CD8-positive, alpha-beta memory T cell (primary cell): ENCODE data around the gene COA1. TPM values are rescaled to one million over a fixed set of nuclear protein-coding genes. Genes with fewer than 3 reads are reported as not detected.
A peak's percentile ranks its signal among the peaks of the same experiment; 100 is the strongest.

Experiments
- CTCF ChIA-PET: fragments of 350-600 bp; sonication (Branson Sonifier 250); formaldehyde crosslinking; loops from one replicate; lab custom pipeline; 2021; ENCODE audit warnings: antibody characterized with exemption; lab: Charles Lee
- POLR2A ChIA-PET: fragments of 350-600 bp; sonication (Branson Sonifier 250); formaldehyde crosslinking; loops from one replicate; lab custom pipeline; 2021; ENCODE audit warnings: antibody characterized with exemption; lab: Charles Lee
- DNase-seq, 5 donors: peaks; one replicate each; pipeline versions ENCODE4 v3.0.0 to v3.0.0-alpha.2; 2020 to 2022; ENCODE audit warnings: mixed read lengths in 1 of 5
- H3K27ac ChIP-seq: one replicate; pipeline ENCODE4 v1.7.0; 2013; ENCODE audit warnings: low read depth, mild to moderate bottlenecking, low read length, moderate library complexity
- H3K27me3 ChIP-seq: 2 replicates; pipeline ENCODE4 v1.7.0; 2013; ENCODE audit warnings: low read length, mild to moderate bottlenecking; ENCODE audit not compliant: insufficient read depth, poor library complexity, severe bottlenecking
- H3K36me3 ChIP-seq: 2 replicates; pipeline ENCODE4 v1.7.0; 2013; ENCODE audit warnings: mild to moderate bottlenecking, low read length, moderate library complexity; ENCODE audit not compliant: insufficient read depth
- H3K4me1 ChIP-seq: 2 replicates; pipeline ENCODE4 v1.7.0; 2013; ENCODE audit warnings: mild to moderate bottlenecking, low read length, moderate library complexity; ENCODE audit not compliant: insufficient read depth
- H3K4me3 ChIP-seq: 2 replicates; pipeline ENCODE4 v1.7.0; 2013; ENCODE audit warnings: mild to moderate bottlenecking, low read length
- H3K9me3 ChIP-seq: 2 replicates; pipeline ENCODE4 v1.7.0; 2013; ENCODE audit warnings: mild to moderate bottlenecking, low read length
- H3K27ac Mint-ChIP-seq, 8 donors: one replicate each; pipeline ENCODE4 v1.8.0; 2020 to 2021; ENCODE audit warnings: mixed read lengths in 8 of 8, mild to moderate bottlenecking in 6 of 8, inconsistent platforms in 3 of 8, moderate library complexity in 3 of 8
- H3K27me3 Mint-ChIP-seq, 2 donors: one replicate each; pipeline ENCODE4 v1.8.0; 2020 to 2021; ENCODE audit warnings: mixed read lengths in 2 of 2, mild to moderate bottlenecking in 1 of 2, moderate library complexity in 1 of 2
- H3K36me3 Mint-ChIP-seq, 3 donors: one replicate each; pipeline ENCODE4 v1.8.0; 2020 to 2021; ENCODE audit warnings: mixed read lengths in 3 of 3, inconsistent platforms in 1 of 3, mild to moderate bottlenecking in 1 of 3
- H3K4me1 Mint-ChIP-seq, 3 donors: one replicate each; pipeline ENCODE4 v1.8.0; 2020 to 2021; ENCODE audit warnings: mixed read lengths in 3 of 3, inconsistent platforms in 1 of 3, mild to moderate bottlenecking in 1 of 3
- H3K4me3 Mint-ChIP-seq, 7 donors: one replicate each; pipeline ENCODE4 v1.8.0; 2020 to 2021; ENCODE audit warnings: mixed read lengths in 7 of 7, mild to moderate bottlenecking in 6 of 7, moderate library complexity in 4 of 7, inconsistent platforms in 2 of 7
- H3K9me3 Mint-ChIP-seq, 5 donors: one replicate each; pipeline ENCODE4 v1.8.0; 2020 to 2022; ENCODE audit warnings: mixed read lengths in 5 of 5, mild to moderate bottlenecking in 3 of 5, moderate library complexity in 2 of 5, inconsistent platforms in 1 of 5
- polyA plus RNA-seq: library from polyadenylated mRNA; unstranded; fragments of 300-500 nt; fragmentation: Illumina TruSeq; gene quantifications from one replicate; pipeline ENCODE4 v1.2.3, GENCODE V29; 2021
- total RNA-seq, 2 experiments: library from RNA; stranded (reverse); gene quantifications; one replicate each; pipeline ENCODE4 v1.2.3, GENCODE V29; 2021

The COA1 gene
- total and polyA plus RNA-seq, 3 experiments from 2014 or later: 68.9 to 81.6 (median 75.9) TPM

DNA sequence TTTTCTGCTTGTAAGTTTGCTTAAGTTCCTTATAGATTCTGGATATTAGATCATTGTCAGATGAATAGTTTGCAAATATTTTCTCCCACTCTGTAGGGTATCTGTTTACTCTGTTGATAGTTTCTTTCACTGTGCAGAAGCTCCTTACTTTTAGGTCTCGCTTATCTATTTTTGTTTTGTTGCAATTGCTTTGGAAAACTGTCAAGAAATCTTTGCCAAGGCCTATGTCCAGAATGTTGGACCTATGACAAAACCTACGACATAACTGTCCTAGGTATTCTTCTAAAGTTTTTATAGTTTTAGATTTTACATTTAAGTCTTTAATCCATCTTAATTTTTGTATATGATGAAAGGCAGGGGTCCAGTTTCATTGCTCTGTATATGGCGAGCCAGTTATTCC, 27.4 kb downstream of the COA1 start:
- Mint-ChIP-seq H3K4me3 (no peak overlapping the region), H3K27ac (peak overlapping the region in 3 of 8 donors; percentile 45 to 77 (median 45))

DNA sequence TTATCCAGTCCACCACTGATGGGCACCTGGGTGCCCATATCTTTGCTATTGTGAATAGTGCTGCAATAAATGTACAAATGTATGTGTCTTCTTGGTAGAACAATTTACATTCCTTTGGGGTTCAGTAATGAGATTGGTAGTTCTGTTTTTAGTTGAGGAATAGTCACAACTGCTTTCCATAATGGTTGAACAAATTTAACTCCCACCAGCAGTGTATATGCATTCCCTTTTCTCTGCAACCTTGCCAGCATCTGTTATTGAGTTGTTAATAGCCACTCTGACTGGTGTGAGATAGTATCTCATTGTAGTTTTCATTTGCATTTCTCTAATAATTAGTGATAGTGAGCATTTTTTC, 27.8 kb downstream of the COA1 start:
- peak overlapping the region in 5 of 8 donors; percentile 11 to 77 (median 45) for H3K27ac Mint-ChIP-seq
- H3K4me1 Mint-ChIP-seq: peaks cover 34 to 70% (median 44%) of the 10 kb centered on the region in 3 donors
- Histone ChIP-seq H3K9me3 (no peaks in the 10 kb centered on the region), H3K27me3 (no peaks in the 10 kb centered on the region), H3K4me3 (no peak overlapping the region), H3K4me1 (peaks cover 38% of the 10 kb centered on the region), H3K27ac (no peak overlapping the region), H3K36me3 (no peaks in the 10 kb centered on the region)
- H3K9me3 Mint-ChIP-seq: peaks cover 0 to 12% (median 0%) of the 10 kb centered on the region in 5 donors
- POLR2A ChIA-PET: interaction anchor here (4.5 kb wide), 1 partner anchor 119 kb away, joined by 89 read pairs; the partner anchor contains the start of gene STK17A
- no peak overlapping the region for H3K4me3 Mint-ChIP-seq
- no peaks in the 10 kb centered on the region for H3K27me3 Mint-ChIP-seq
- peaks cover 0 to 24% (median 4%) of the 10 kb centered on the region in 3 donors for H3K36me3 Mint-ChIP-seq
- CTCF ChIA-PET: interaction anchor here (2.5 to 6.8 kb wide), 5 partner anchors 13 to 119 kb away, joined by 9 to 319 read pairs (median 36); partner anchors contain the start of gene STK17A
- no peak for DNase-seq

More for the DNA sequence above, 27.4 kb downstream of the COA1 start:
- CTCF ChIA-PET: interaction anchor here (4.4 to 6.8 kb wide), 2 partner anchors 18 to 119 kb away, joined by 49 to 319 read pairs; partner anchors contain the start of gene STK17A
- Histone ChIP-seq H3K36me3 (no peaks in the 10 kb centered on the region), H3K27me3 (no peaks in the 10 kb centered on the region), H3K4me3 (no peak overlapping the region), H3K4me1 (peaks cover 38% of the 10 kb centered on the region), H3K9me3 (no peaks in the 10 kb centered on the region), H3K27ac (no peak overlapping the region)
- H3K4me1 Mint-ChIP-seq: peaks cover 34 to 70% (median 44%) of the 10 kb centered on the region in 3 donors
- no peak for DNase-seq
- H3K36me3 Mint-ChIP-seq: peaks cover 0 to 24% (median 4%) of the 10 kb centered on the region in 3 donors
- peaks cover 0 to 12% (median 0%) of the 10 kb centered on the region in 5 donors for H3K9me3 Mint-ChIP-seq
- no peaks in the 10 kb centered on the region for H3K27me3 Mint-ChIP-seq
- POLR2A ChIA-PET: no interaction called here

DNA sequence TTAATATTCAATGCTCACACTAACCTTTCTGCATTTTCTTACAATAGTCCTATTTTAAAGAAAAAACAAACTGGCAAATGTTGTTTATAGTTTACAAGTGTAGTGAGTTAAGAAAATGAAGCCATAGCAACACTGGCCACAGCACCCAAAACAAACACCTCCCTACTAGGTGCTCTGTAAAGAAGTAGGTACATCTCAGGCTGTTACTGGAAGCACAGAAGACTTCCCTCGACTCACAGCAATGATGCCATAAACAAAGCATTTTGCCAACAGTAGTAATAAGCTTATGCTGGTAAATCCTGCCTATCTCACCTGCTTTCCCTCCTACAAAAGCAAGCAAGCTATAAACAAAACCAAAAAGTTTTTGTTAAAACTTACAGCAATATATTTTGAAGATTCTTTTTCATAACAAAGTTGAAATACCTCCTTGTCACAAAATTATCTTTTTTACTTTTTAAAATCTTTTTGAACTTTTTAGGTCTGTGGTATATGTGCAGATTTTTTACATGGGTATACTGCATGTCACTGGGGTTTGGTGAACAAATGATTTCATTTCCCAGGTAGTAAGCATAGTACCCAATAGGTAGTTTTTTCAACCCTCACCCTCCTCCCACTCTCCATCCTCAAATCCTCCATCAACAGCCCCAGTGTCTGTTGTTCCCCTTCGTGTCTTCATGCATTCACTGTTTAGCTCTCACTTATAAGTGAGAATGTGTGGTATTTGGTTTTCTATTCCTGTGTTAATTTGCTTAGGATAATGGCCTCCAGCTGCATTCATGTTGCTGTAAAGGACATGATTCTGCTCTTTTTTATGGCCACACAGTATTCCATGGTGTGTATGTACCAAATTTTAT, 28.4 kb downstream of the COA1 start:
- H3K9me3 ChIP-seq: no peaks in the 10 kb centered on the region
- H3K36me3 ChIP-seq: no peaks in the 10 kb centered on the region
- no peak for DNase-seq
- H3K4me3 ChIP-seq: no peak overlapping the region
- Mint-ChIP-seq H3K9me3 (peaks cover 0 to 12% (median 0%) of the 10 kb centered on the region in 5 donors), H3K36me3 (peaks cover 0 to 23% (median 4%) of the 10 kb centered on the region in 3 donors), H3K4me1 (peaks cover 33 to 70% (median 44%) of the 10 kb centered on the region in 3 donors), H3K4me3 (no peak overlapping the region), H3K27me3 (no peaks in the 10 kb centered on the region), H3K27ac (peak overlapping the region in 5 of 8 donors; percentile 1 to 77 (median 45))
- H3K27me3 ChIP-seq: no peaks in the 10 kb centered on the region
- POLR2A ChIA-PET: interaction anchor here (0.8 to 4.5 kb wide), 4 partner anchors 14 to 118 kb away, joined by 3 to 89 read pairs (median 15); partner anchors contain the start of gene STK17A
- CTCF ChIA-PET: interaction anchor here (0.6 to 6.8 kb wide), 24 partner anchors 10 to 138 kb away, joined by 3 to 319 read pairs (median 6); partner anchors contain the start of genes COA1 and STK17A
- H3K4me1 ChIP-seq: peaks cover 38% of the 10 kb centered on the region
- no peak overlapping the region for H3K27ac ChIP-seq

DNA sequence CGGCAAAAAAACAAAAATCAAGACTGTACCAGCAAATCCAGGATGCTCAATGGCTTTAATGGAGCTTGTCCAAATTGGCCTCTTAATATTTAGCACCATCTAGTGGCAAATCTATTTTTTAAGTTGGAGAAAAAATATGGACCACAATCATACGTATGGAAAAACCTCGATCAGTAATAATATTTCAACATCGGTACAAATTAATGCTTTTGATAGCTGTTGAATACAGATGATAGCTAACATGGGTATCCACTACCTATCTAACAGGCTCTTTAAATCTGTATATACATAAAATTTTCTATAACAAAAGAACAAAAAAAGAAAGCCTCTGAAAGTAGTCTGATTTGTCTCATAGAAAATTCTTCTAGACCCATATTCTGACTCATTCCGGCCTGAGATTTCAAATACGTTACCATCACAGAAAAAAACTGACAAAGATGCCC, 29.2 kb downstream of the COA1 start:
- Mint-ChIP-seq H3K4me3 (peak overlapping the region in 6 of 7 donors; percentile 17 to 56 (median 36)), H3K4me1 (peaks cover 30 to 68% (median 44%) of the 10 kb centered on the region in 3 donors), H3K27ac (peak overlapping the region; percentile 5 to 73 (median 46)), H3K36me3 (peaks cover 0 to 15% (median 4%) of the 10 kb centered on the region in 3 donors), H3K27me3 (no peaks in the 10 kb centered on the region), H3K9me3 (peaks cover 0 to 12% (median 0%) of the 10 kb centered on the region in 5 donors)
- no peak overlapping the region for H3K27ac ChIP-seq
- H3K36me3 ChIP-seq: no peaks in the 10 kb centered on the region
- CTCF ChIA-PET: interaction anchor here (0.6 to 6.8 kb wide), 32 partner anchors 9 to 138 kb away, joined by 3 to 319 read pairs (median 5); partner anchors contain the start of genes COA1 and STK17A
- no peak overlapping the region for H3K4me3 ChIP-seq
- POLR2A ChIA-PET: interaction anchor here (0.5 to 4.5 kb wide), 14 partner anchors 15 to 882 kb away, joined by 3 to 89 read pairs (median 3); partner anchors contain the start of genes STK17A and TMED4
- peak in 2 of 5 donors; percentile 60 to 64 for DNase-seq
- no peaks in the 10 kb centered on the region for H3K27me3 ChIP-seq
- H3K4me1 ChIP-seq: peaks cover 35% of the 10 kb centered on the region
- no peaks in the 10 kb centered on the region for H3K9me3 ChIP-seq

DNA sequence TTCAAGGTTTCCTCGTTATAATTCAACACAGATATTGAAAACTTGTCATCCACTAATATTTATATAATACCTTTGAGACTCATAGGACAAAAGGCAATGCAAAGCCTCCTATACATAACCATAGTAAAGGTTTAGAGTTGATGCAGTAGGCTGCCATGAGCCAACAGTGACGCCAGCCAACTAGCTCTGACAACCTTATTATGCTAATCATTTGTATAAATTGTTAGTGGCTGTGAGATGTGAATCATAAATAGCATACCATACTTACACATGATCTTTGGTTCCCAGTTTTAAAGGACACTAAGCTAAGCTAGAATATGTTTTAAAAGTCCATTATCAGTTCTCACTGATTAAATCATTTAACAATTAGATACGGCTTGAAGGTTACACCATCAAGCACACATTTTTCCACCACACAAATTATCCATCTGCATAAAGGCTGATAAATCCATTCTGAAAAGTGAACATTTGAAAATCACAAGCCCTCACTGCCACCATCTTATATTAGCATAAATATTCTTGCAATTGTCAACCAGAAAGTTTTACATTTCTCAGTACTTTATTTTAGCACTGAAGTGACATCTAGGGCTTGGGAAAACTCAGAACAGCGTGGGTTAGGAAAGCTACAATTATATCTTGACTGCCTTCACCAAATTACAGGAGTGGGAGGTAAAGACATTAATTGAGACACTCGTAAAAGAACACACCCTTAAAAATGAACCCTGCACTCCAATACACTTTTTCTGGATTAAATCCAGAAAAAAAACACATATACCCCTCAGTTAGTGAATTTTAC, 30.7 kb downstream of the COA1 start:
- peaks cover 0 to 3% (median 0%) of the 10 kb centered on the region in 5 donors for H3K9me3 Mint-ChIP-seq
- CTCF ChIA-PET: interaction anchor here (1.0 to 6.8 kb wide), 14 partner anchors 11 to 140 kb away, joined by 3 to 319 read pairs (median 12); partner anchors contain the start of gene STK17A

DNA sequence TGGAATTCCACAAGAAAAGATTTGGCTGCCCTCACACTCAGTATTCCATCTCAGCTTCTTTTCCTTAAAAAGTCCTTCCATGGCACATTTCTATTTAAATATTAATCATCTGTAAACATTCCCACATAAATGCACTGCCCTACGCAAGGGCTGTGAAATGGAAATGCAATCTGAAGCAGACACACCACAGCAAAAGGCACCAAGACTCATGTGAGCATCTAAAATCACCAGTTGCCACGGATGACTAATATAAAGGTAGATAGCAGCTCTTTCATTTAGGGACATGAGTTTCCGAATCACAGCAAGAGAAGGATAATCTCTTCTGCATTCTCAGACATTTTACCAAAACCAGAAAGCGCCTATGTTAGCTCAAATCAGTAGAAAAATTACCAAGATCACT, 31.6 kb downstream of the COA1 start:
- no peak overlapping the region for H3K27ac ChIP-seq
- H3K4me3 ChIP-seq: no peak overlapping the region
- Mint-ChIP-seq H3K27ac (peak overlapping the region in 1 of 8 donors; percentile 20), H3K27me3 (no peaks in the 10 kb centered on the region), H3K4me3 (peak overlapping the region in 1 of 7 donors; percentile 6), H3K4me1 (peaks cover 26 to 44% (median 39%) of the 10 kb centered on the region in 3 donors), H3K9me3 (no peaks in the 10 kb centered on the region), H3K36me3 (no peaks in the 10 kb centered on the region)
- no peak for DNase-seq
- POLR2A ChIA-PET: interaction anchor here (2.8 to 4.5 kb wide), 2 partner anchors 49 to 115 kb away, joined by 27 to 89 read pairs; partner anchors contain the start of gene STK17A
- H3K9me3 ChIP-seq: no peaks in the 10 kb centered on the region
- CTCF ChIA-PET: interaction anchor here (0.8 to 6.8 kb wide), 6 partner anchors 9 to 141 kb away, joined by 3 to 319 read pairs (median 5); partner anchors contain the start of genes COA1 and STK17A
- H3K4me1 ChIP-seq: peaks cover 38% of the 10 kb centered on the region
- H3K36me3 ChIP-seq: no peaks in the 10 kb centered on the region
- no peaks in the 10 kb centered on the region for H3K27me3 ChIP-seq

More for the DNA sequence above, 30.7 kb downstream of the COA1 start:
- H3K4me1 ChIP-seq: peaks cover 38% of the 10 kb centered on the region
- no peaks in the 10 kb centered on the region for H3K27me3 Mint-ChIP-seq
- H3K4me3 Mint-ChIP-seq: peak overlapping the region in 1 of 7 donors; percentile 5
- peaks cover 30 to 53% (median 44%) of the 10 kb centered on the region in 3 donors for H3K4me1 Mint-ChIP-seq
- H3K36me3 Mint-ChIP-seq: peaks cover 0 to 2% (median 1%) of the 10 kb centered on the region in 3 donors
- H3K27me3 ChIP-seq: no peaks in the 10 kb centered on the region
- no peak overlapping the region for H3K4me3 ChIP-seq
- peak overlapping the region in 6 of 8 donors; percentile 1 to 48 (median 14) for H3K27ac Mint-ChIP-seq
- DNase-seq: no peak
- POLR2A ChIA-PET: interaction anchor here (0.6 to 4.5 kb wide), 7 partner anchors 50 to 116 kb away, joined by 3 to 89 read pairs (median 7); partner anchors contain the start of genes BLVRA and STK17A
- H3K36me3 ChIP-seq: no peaks in the 10 kb centered on the region
- H3K9me3 ChIP-seq: no peaks in the 10 kb centered on the region
- no peak overlapping the region for H3K27ac ChIP-seq

DNA sequence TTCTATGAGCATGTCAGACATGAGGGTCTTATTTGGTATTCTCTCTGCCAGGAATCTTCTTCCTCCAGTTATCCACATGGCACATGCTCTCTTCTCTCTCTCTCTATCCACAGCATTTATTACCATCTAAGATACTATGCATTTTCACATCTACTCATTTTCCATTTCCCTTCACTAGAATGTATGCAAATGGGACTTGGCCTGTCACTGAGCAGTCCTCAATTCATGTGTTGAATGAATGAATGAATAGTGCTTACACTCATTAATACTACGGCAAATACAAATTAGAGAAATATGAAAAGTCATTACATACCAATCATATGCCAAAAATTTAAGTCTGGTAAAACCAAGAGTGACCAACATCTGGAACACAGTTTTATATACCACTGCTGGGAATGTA, 34.0 kb downstream of the COA1 start:
- Histone ChIP-seq H3K4me1 (peaks cover 46% of the 10 kb centered on the region), H3K27me3 (no peaks in the 10 kb centered on the region), H3K9me3 (no peaks in the 10 kb centered on the region), H3K4me3 (no peak overlapping the region), H3K27ac (no peak overlapping the region), H3K36me3 (no peaks in the 10 kb centered on the region)
- CTCF ChIA-PET: no interaction called here
- Mint-ChIP-seq H3K27me3 (no peaks in the 10 kb centered on the region), H3K4me3 (no peak overlapping the region), H3K4me1 (peaks cover 29 to 40% (median 30%) of the 10 kb centered on the region in 3 donors), H3K36me3 (no peaks in the 10 kb centered on the region), H3K9me3 (no peaks in the 10 kb centered on the region), H3K27ac (no peak overlapping the region)
- DNase-seq: no peak
- POLR2A ChIA-PET: no interaction called here
